SK-N-SH (cell line): ENCODE data around the gene FKBP6. TPM values are rescaled to one million over a fixed set of nuclear protein-coding genes. Genes with fewer than 3 reads are reported as not detected.
"Not testable (repeated sequence)": the region's sequence is repeated elsewhere in the genome, so short reads cannot be mapped to it uniquely, and the experiment has no call there.

ENCODE experiments used
- CTCF ChIA-PET: fragments of 300-600, 350-600 bp; formaldehyde crosslinking; extraction: SDS; loops from one replicate; lab custom pipeline; 2021; lab: Yijun Ruan, JAX
- POLR2A ChIA-PET: fragments of 350-600 bp; sonication (Branson Sonifier 250); formaldehyde crosslinking; extraction: SDS; loops from one replicate; lab custom pipeline; 2020; ENCODE audit warnings: antibody characterized with exemption, inconsistent platforms; lab: Yijun Ruan, JAX
- DNase-seq: peaks from one replicate; pipeline ENCODE4 v3.0.0; 2012
- H2AFZ ChIP-seq: fragments of 200-600 bp; sonication (generic); 2 replicates; pipeline ENCODE4 v1.8.1; 2016; ENCODE audit warnings: antibody characterized with exemption, mild to moderate bottlenecking, low read depth
- H3F3A ChIP-seq: fragments of 200-600 bp; sonication (generic); replicated peaks from 2 replicates; pipeline ENCODE3; 2016; ENCODE audit warnings: antibody characterized with exemption, mild to moderate bottlenecking; ENCODE audit not compliant: insufficient read depth
- H3K27ac ChIP-seq, 2 experiments: fragments of 200-500 bp in 1 of 2; fragments of 200-600 bp in 1 of 2; sonication (Bioruptor generic) in 1 of 2; sonication (generic), shearing (Covaris generic) in 1 of 2; 2 replicates each; pipeline versions ENCODE4 v1.5.1 to v1.6.1; 2014 to 2016; ENCODE audit warnings: low read depth in 2 of 2, inconsistent platforms in 1 of 2, low read length in 1 of 2, mild to moderate bottlenecking in 1 of 2, mixed read lengths in 1 of 2
- H3K27me3 ChIP-seq: fragments of 200-600 bp; sonication (generic), shearing (Covaris generic); 2 replicates; pipeline ENCODE4 v1.6.1; 2016; ENCODE audit warnings: mixed run types; ENCODE audit not compliant: insufficient read depth
- H3K36me3 ChIP-seq, 2 experiments: fragments of 200-500 bp in 1 of 2; fragments of 200-600 bp in 1 of 2; sonication (Bioruptor generic) in 1 of 2; sonication (generic) in 1 of 2; replicated peaks in 1 of 2; 2 replicates each; pipeline versions ENCODE3 to v1.5.1; 2014 to 2016; ENCODE audit warnings: low read length in 1 of 2, mild to moderate bottlenecking in 1 of 2; ENCODE audit not compliant: insufficient read depth in 2 of 2, control insufficient read depth in 1 of 2
- H3K4me1 ChIP-seq, 2 experiments: fragments of 200-500 bp in 1 of 2; fragments of 200-600 bp in 1 of 2; sonication (Bioruptor generic) in 1 of 2; sonication (generic), shearing (Covaris generic) in 1 of 2; 2 replicates each; pipeline versions ENCODE4 v1.5.1 to v1.6.1; 2014 to 2016; ENCODE audit warnings: low read depth in 1 of 2, low read length in 1 of 2, mixed run types in 1 of 2; ENCODE audit not compliant: insufficient read depth in 2 of 2, control insufficient read depth in 1 of 2
- H3K4me2 ChIP-seq: fragments of 200-600 bp; sonication (generic), shearing (Covaris generic); 2 replicates; pipeline ENCODE4 v1.6.1; 2017; ENCODE audit warnings: mixed run types
- H3K4me3 ChIP-seq, 2 experiments: fragments of 200-500 bp in 1 of 2; fragments of 200-600 bp in 1 of 2; sonication (Bioruptor generic) in 1 of 2; sonication (generic), shearing (Covaris generic) in 1 of 2; 2 replicates each; pipeline versions ENCODE4 v1.5.1 to v1.8.1; 2014 to 2016; ENCODE audit warnings: low read depth in 2 of 2, inconsistent platforms in 1 of 2, low read length in 1 of 2, mild to moderate bottlenecking in 1 of 2, mixed read lengths in 1 of 2, moderate library complexity in 1 of 2
- H3K79me2 ChIP-seq: fragments of 200-600 bp; sonication (generic); 2 replicates; pipeline ENCODE4 v1.8.1; 2017; ENCODE audit warnings: mild to moderate bottlenecking; ENCODE audit not compliant: insufficient read depth
- H3K9ac ChIP-seq: fragments of 200-600 bp; sonication (generic); 2 replicates; pipeline ENCODE4 v1.6.1; 2017; ENCODE audit warnings: mixed run types
- H3K9me2 ChIP-seq: fragments of 200-600 bp; sonication (generic); 2 replicates; pipeline ENCODE4 v1.6.1; 2017; ENCODE audit warnings: mixed run types
- H3K9me3 ChIP-seq: fragments of 200-600 bp; sonication (generic); 2 replicates; pipeline ENCODE4 v1.6.1; 2017; ENCODE audit warnings: mixed run types, mild to moderate bottlenecking, moderate library complexity
- H4K20me1 ChIP-seq: fragments of 200-600 bp; sonication (generic); 2 replicates; pipeline ENCODE4 v1.6.1; 2017; ENCODE audit warnings: mild to moderate bottlenecking, mixed run types; ENCODE audit not compliant: insufficient read depth
- CHD2 ChIP-seq: fragments of 150-350 bp; IDR thresholded peaks from 2 replicates; pipeline ENCODE4 v1.6.1; 2018; ENCODE audit warnings: low read length; ENCODE audit not compliant: partially characterized antibody
- FOSL2 ChIP-seq: IDR thresholded peaks from 2 replicates; pipeline ENCODE4 v1.4.0; 2012; ENCODE audit warnings: low read depth, mild to moderate bottlenecking, moderate library complexity, borderline replicate concordance
- JUND ChIP-seq: IDR thresholded peaks from 2 replicates; pipeline ENCODE4 v1.4.0; 2012
- MAX ChIP-seq: IDR thresholded peaks from 2 replicates; pipeline ENCODE4 v1.4.0; 2012; ENCODE audit warnings: low read depth
- MXI1 ChIP-seq: IDR thresholded peaks from 2 replicates; pipeline ENCODE4 v1.6.1; 2012; ENCODE audit warnings: mild to moderate bottlenecking, low read depth, low read length, improper control_type of control experiment
- REST ChIP-seq: IDR thresholded peaks from 2 replicates; pipeline ENCODE4 v1.6.1; 2012; ENCODE audit warnings: mild to moderate bottlenecking, low read depth, low read length, moderate library complexity
- RFX5 ChIP-seq: IDR thresholded peaks from 2 replicates; pipeline ENCODE4 v1.6.1; 2012; ENCODE audit warnings: mild to moderate bottlenecking, improper control_type of control experiment, low read length
- TAF1 ChIP-seq: IDR thresholded peaks from 2 replicates; pipeline ENCODE4 v1.6.1; 2012; ENCODE audit warnings: low read depth, mild to moderate bottlenecking, low read length, moderate library complexity, borderline replicate concordance
- TEAD4 ChIP-seq: IDR thresholded peaks from 2 replicates; pipeline ENCODE4 v1.4.0; 2012; ENCODE audit warnings: mild to moderate bottlenecking, borderline replicate concordance; ENCODE audit not compliant: insufficient read depth
- USF2 ChIP-seq: fragments of 150-350 bp; IDR thresholded peaks from 2 replicates; pipeline ENCODE4 v1.6.1; 2017; ENCODE audit warnings: antibody characterized with exemption, low read length, low read depth, borderline replicate concordance
- ZBTB33 ChIP-seq: IDR thresholded peaks from 2 replicates; pipeline ENCODE4 v1.4.0; 2012; ENCODE audit warnings: low read depth, borderline replicate concordance
- WGBS: methylation state at CpG from one replicate; pipeline ENCODE4 v1.1.6; 2017; ENCODE audit warnings: low lambda C conversion rate; 5-methylcytosine and 5-hydroxymethylcytosine counted together
- polyA plus RNA-seq, 3 experiments: library from polyadenylated mRNA; depleted of rRNA; stranded (reverse); fragments of >200 nt; gene quantifications; 2 replicates each; pipeline ENCODE4 v1.2.3, GENCODE V29; 2012

Gene FKBP6
- polyA plus RNA-seq, 1 of the 3 experiments (the other 2 are of a cell fraction) = not detected

- H2AFZ ChIP-seq = no peak overlapping the region
- POLR2A ChIA-PET = no interaction called here
- H4K20me1 ChIP-seq = no peaks in the 10 kb centered on the region
- no peak overlapping the region for H3K27ac ChIP-seq
- H3K79me2 ChIP-seq = no peaks in the 10 kb centered on the region
- no peaks in the 10 kb centered on the region for H3K36me3 ChIP-seq
- H3K4me3 ChIP-seq = no peak overlapping the region
- no peak for DNase-seq
- H3K9me2 ChIP-seq = no peaks in the 10 kb centered on the region
- CTCF ChIA-PET = interaction anchor here (3.0 kb wide), 1 partner anchor 92 kb away, joined by 15 read pairs; no protein-coding TSS in a partner anchor
- H3K9ac ChIP-seq = no peak overlapping the region
- H3K27me3 ChIP-seq = peaks cover 33% of the 10 kb centered on the region; the same call in 1 of the 2 replicates
- H3F3A ChIP-seq = no peaks in the 10 kb centered on the region
- peaks cover 0 to 4% of the 10 kb centered on the region in 2 experiments; a peak in 1 of 4 replicates for H3K4me1 ChIP-seq
- WGBS = 79% methylated on average over 13 of the region's 13 CpGs
- H3K9me3 ChIP-seq = no peaks in the 10 kb centered on the region
- no peak overlapping the region for H3K4me2 ChIP-seq
- TF ChIP-seq RFX5 = no peak
- no peak for TF ChIP-seq CHD2
- TF ChIP-seq MAX = no peak
- no peak for TF ChIP-seq FOSL2
- TF ChIP-seq ZBTB33 = no peak
- no peak for TF ChIP-seq MXI1
- TF ChIP-seq USF2 = no peak
- TF ChIP-seq REST = no peak
- no peak for TF ChIP-seq JUND
- no peak for TF ChIP-seq TEAD4
- TF ChIP-seq TAF1 = no peak
Measured at GRCh38 chr7:73359746-73360375, 31.9 kb downstream of the FKBP6 start.

GRCh38 chr7:73360590-73360989 is 32.6 kb downstream of the FKBP6 start:
- H3K79me2 ChIP-seq, H3K36me3 ChIP-seq, H3K4me3 ChIP-seq, H3K9me2 ChIP-seq, H2AFZ ChIP-seq, H3K4me1 ChIP-seq, POLR2A ChIA-PET, H3K27ac ChIP-seq, H3K9ac ChIP-seq, H3F3A ChIP-seq, H4K20me1 ChIP-seq, CTCF ChIA-PET, DNase-seq, H3K9me3 ChIP-seq, H3K4me2 ChIP-seq: not testable (repeated sequence)
- H3K27me3 ChIP-seq = peaks cover 33% of the 10 kb centered on the region; the same call in 1 of the 2 replicates
- 23% methylated on average over 1 of the region's 1 CpG for WGBS
